Measurements from ENCODE around the gene KCTD10. TPM values are rescaled to one million over a fixed set of nuclear protein-coding genes. Genes with fewer than 3 reads are reported as not detected.
A peak's percentile ranks its signal among the peaks of the same experiment; 100 is the strongest.

Gene KCTD10
- total RNA-seq, 4 donors from 2014 or later = 58.6 to 77.7 (median 67.2) TPM

DNA sequence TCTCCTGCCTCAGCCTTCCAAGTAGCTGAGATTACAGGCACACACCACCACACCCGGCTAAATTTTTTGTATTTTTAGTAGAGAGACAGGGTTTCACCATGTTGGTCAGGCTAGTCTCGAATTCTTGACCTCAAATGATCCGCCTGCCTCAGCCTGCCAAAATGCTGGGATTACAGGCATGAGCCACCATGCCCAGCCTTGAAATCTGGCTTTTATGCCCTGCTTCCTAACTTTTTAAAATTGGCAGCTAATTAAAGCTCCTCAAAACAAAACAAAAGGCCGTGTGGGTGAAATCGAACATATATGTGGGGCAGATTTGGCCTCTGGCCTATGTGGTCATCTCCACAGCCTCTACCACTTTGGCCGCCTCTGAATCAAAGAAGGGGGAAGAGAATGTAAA lies 37.9 kb downstream of the KCTD10 start:
- Histone ChIP-seq H3K9me3 (no peaks in the 10 kb centered on the region), H3K36me3 (peaks cover 0 to 9% (median 0%) of the 10 kb centered on the region in 3 donors), H3K4me3 (no peak overlapping the region), H3K4me1 (peaks cover 0 to 11% (median 0%) of the 10 kb centered on the region in 4 donors), H3K27me3 (no peaks in the 10 kb centered on the region), H3K27ac (no peak overlapping the region)
- DNase-seq (ENCODE audit: low spot score in 2 of 2) = no peak
- TF ChIP-seq, protein P1, sequence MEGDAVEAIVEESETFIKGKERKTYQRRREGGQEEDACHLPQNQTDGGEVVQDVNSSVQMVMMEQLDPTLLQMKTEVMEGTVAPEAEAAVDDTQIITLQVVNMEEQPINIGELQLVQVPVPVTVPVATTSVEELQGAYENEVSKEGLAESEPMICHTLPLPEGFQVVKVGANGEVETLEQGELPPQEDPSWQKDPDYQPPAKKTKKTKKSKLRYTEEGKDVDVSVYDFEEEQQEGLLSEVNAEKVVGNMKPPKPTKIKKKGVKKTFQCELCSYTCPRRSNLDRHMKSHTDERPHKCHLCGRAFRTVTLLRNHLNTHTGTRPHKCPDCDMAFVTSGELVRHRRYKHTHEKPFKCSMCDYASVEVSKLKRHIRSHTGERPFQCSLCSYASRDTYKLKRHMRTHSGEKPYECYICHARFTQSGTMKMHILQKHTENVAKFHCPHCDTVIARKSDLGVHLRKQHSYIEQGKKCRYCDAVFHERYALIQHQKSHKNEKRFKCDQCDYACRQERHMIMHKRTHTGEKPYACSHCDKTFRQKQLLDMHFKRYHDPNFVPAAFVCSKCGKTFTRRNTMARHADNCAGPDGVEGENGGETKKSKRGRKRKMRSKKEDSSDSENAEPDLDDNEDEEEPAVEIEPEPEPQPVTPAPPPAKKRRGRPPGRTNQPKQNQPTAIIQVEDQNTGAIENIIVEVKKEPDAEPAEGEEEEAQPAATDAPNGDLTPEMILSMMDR (IDR thresholded peaks at IDR 0.05) = no peak
- no peak for TF ChIP-seq POLR2A (IDR thresholded peaks at IDR 0.05)
- no peak for TF ChIP-seq EP300 (IDR thresholded peaks at IDR 0.05)
- 65 to 86% methylated on average over 6 of the region's 6 CpGs for WGBS, 2 donors

DNA sequence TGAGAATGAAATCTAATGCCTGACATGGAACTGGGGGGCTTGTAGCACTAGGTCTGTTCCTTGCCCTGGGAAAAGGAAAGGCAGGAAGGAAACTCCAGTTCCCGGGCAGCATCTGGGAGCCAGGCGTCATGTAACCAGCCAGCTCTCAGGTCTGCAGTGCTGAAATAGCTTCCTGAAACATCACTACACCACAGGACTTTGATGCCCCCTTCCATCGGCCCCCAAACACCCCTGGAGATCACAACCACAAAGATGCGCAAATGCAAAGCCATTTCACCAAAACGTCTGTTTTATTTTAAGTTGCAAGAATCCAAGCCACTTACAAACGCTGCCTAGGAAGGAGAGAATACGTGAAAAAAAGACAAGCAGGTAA lies 40.9 kb downstream of the KCTD10 start:
- Histone ChIP-seq H3K27ac (no peak overlapping the region), H3K27me3 (no peaks in the 10 kb centered on the region), H3K36me3 (no peaks in the 10 kb centered on the region), H3K4me1 (peaks cover 0 to 17% (median 4%) of the 10 kb centered on the region in 4 donors), H3K9me3 (no peaks in the 10 kb centered on the region), H3K4me3 (no peak overlapping the region)
- no peak for DNase-seq (ENCODE audit: low spot score in 2 of 2)
- 60 to 62% methylated on average over 7 of the region's 7 CpGs for WGBS, 2 donors
- TF ChIP-seq, protein P1 (IDR thresholded peaks at IDR 0.05) = no peak
- TF ChIP-seq POLR2A (IDR thresholded peaks at IDR 0.05) (no peak), EP300 (IDR thresholded peaks at IDR 0.05) (no peak)

DNA sequence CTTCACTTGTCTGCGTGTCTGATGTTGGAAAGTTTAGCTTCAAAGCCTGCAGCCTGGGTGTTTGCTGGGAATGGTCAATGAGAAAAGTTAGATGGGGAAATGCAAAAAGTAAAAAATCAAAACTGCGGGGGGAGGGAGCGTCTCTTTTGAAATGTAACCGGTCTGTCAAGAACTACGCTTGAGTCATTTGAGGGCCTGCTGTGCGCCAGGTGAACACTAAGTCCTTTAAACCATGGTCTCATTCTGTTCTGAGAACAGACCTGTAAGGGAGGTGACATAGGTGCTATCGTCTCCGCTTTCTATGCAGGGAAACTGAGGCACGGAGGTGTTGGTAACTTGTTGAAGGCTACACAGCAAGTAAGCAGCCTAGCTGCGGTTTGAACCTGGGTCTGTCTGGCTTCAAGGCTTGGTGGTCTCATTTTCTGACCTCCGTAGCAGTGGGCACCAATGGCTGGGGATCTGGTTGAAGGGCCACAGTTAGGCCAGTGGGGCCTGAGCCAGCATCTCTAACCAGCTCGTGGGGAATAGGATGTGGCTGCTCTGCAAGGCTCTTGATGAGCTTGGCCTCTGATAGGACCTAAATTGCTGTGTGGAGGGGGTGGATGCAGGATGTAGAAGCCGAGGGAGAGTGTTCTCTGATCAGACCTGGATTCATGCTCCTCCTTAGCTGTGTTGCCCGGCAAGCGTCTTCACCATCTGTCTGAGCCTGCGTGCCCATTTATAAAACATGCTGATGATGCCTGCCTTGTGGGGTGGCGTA lies 41.5 kb downstream of the KCTD10 start:
- no peak overlapping the region for H3K4me3 ChIP-seq
- peaks cover 0 to 17% (median 4%) of the 10 kb centered on the region in 4 donors for H3K4me1 ChIP-seq
- TF ChIP-seq, protein P1 (IDR thresholded peaks at IDR 0.05) = no peak
- TF ChIP-seq POLR2A (IDR thresholded peaks at IDR 0.05) (no peak), EP300 (IDR thresholded peaks at IDR 0.05) (no peak)
- no peak for DNase-seq (ENCODE audit: low spot score in 2 of 2)
- WGBS, 2 donors = 78 to 79% methylated on average over 17 of the region's 17 CpGs
- H3K27ac ChIP-seq = no peak overlapping the region
- no peaks in the 10 kb centered on the region for H3K9me3 ChIP-seq
- no peaks in the 10 kb centered on the region for H3K36me3 ChIP-seq
- no peaks in the 10 kb centered on the region for H3K27me3 ChIP-seq

DNA sequence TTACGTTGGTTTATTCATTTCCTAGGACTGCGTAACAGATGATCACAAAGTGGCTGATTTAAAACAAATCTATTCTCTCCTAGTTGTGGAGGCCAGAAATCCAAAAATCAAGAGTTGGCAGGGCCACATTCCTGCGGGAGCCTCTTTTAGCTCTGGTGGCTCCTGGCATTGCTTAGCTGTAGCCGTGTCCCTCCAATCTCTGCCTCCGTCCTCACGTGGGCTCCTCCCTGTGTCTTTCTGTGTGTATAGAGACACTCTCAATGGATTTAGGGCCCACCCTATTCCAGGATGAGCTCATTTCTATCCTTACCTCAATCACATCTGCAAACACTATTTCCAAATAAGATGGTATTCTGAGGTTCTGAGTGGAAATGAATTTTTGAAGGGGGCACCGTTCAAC lies 42.5 kb downstream of the KCTD10 start:
- H3K4me3 ChIP-seq = no peak overlapping the region
- 78 to 87% methylated on average over 7 of the region's 7 CpGs for WGBS, 2 donors

DNA sequence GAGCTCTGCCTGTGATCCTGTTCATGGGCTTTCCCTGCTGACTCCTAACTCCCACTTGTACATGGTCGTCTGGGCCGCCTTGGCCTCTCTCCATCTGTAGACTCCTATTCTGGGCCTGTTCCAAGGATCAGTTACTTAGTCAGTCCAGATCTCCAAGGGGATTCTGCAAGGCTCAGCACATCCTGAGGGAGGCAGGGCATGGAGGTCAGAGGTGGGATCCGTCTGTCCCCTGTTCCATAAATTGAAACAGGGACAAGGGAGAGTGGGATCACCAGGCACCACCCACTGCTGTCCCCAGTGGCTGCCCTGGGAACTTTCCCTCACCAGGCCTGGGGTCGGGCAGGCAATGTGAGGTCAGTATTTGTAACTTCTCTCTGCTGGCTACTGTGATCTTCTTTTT lies 43.5 kb downstream of the KCTD10 start:
- Histone ChIP-seq H3K27me3 (no peaks in the 10 kb centered on the region), H3K36me3 (no peaks in the 10 kb centered on the region), H3K4me1 (peaks cover 0 to 13% (median 4%) of the 10 kb centered on the region in 4 donors), H3K9me3 (no peaks in the 10 kb centered on the region), H3K27ac (no peak overlapping the region), H3K4me3 (no peak overlapping the region)
- WGBS, 2 donors = 39 to 48% methylated on average over 4 of the region's 4 CpGs
- TF ChIP-seq, protein P1 (IDR thresholded peaks at IDR 0.05) = peak in 2 of 5 experiments; percentile 7 to 25
- no peak for TF ChIP-seq POLR2A (IDR thresholded peaks at IDR 0.05)
- no peak for DNase-seq (ENCODE audit: low spot score in 2 of 2)

More for the DNA sequence above, 42.5 kb downstream of the KCTD10 start:
- Histone ChIP-seq H3K4me1 (peaks cover 0 to 17% (median 4%) of the 10 kb centered on the region in 4 donors), H3K9me3 (no peaks in the 10 kb centered on the region), H3K36me3 (no peaks in the 10 kb centered on the region), H3K27me3 (no peaks in the 10 kb centered on the region), H3K27ac (no peak overlapping the region)
- TF ChIP-seq POLR2A (IDR thresholded peaks at IDR 0.05) (no peak), EP300 (IDR thresholded peaks at IDR 0.05) (no peak)
- TF ChIP-seq, protein P1 (IDR thresholded peaks at IDR 0.05) = no peak
- no peak for DNase-seq (ENCODE audit: low spot score in 2 of 2)
